A673 (cell line): Measurements from ENCODE around the gene SFR1.

Source experiments
- EZH2 ChIP-seq: fragments of 200-600 bp; sonication (generic); IDR thresholded peaks from 2 replicates; pipeline ENCODE4 v1.6.1; 2017; ENCODE audit warnings: borderline replicate concordance, low read depth, mild to moderate bottlenecking, mixed read lengths, antibody characterized with exemption, low read length; ENCODE audit not compliant: poor library complexity, severe bottlenecking
- TF ChIP-seq, protein P1 (sequence below): fragments of 300-800, 200-600 bp; sonication (generic); conservative IDR thresholded peaks from 2 replicates; pipeline ENCODE4 v1.5.1; 2017; ENCODE audit warnings: low read depth, mild to moderate bottlenecking, antibody characterized with exemption, low read length, moderate library complexity, mixed read lengths

DNA sequence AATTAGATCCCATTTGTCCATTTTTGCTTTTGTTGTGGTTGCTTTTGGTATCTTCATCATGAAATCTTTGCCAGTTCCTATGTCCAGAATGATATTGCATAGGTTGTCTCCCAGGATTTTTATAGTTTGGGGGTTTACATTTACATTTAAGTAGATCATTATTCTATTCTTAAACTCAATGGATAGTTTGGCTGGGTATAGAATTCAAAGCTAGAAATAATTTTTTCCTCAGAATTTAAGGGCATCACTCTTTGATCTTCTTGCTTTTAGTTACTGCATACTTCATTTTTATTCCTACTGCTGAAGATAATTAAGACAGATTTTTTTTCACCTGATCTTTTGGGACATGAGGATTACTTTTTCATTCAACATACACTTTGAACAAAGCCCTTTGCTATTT lies 29.8 kb downstream of the SFR1 start:
- no peak for TF ChIP-seq EZH2
- TF ChIP-seq, protein P1, sequence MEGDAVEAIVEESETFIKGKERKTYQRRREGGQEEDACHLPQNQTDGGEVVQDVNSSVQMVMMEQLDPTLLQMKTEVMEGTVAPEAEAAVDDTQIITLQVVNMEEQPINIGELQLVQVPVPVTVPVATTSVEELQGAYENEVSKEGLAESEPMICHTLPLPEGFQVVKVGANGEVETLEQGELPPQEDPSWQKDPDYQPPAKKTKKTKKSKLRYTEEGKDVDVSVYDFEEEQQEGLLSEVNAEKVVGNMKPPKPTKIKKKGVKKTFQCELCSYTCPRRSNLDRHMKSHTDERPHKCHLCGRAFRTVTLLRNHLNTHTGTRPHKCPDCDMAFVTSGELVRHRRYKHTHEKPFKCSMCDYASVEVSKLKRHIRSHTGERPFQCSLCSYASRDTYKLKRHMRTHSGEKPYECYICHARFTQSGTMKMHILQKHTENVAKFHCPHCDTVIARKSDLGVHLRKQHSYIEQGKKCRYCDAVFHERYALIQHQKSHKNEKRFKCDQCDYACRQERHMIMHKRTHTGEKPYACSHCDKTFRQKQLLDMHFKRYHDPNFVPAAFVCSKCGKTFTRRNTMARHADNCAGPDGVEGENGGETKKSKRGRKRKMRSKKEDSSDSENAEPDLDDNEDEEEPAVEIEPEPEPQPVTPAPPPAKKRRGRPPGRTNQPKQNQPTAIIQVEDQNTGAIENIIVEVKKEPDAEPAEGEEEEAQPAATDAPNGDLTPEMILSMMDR, result no peak
